ENCODE results near the gene SNRPE. TPM values are rescaled to one million over a fixed set of nuclear protein-coding genes. Genes with fewer than 3 reads are reported as not detected.
A peak's percentile ranks its signal among the peaks of the same experiment; 100 is the strongest.

Gene SNRPE
- total RNA-seq, 1 experiment from 2014 or later = 224 TPM

DNA sequence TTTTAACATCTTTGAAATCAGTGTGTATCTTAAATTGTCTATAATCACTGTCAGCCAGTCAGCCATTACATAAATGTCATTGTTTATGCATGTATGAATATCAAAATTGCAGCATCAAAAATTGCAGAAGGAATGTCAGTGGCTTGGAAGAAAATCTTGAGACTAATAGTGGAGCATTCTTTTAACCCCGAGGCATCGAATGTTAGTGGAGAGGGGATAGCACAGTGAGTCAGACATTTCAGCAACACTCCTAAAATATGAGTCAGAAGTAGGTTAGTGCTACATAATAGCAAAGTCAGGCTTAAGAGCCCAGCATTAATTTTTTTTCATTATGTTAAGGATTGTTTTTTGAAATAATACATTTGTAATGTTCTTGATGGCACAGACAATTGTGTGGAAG, 45.5 kb downstream of the SNRPE start:
- Mint-ChIP-seq H3K9me3 (ENCODE audit: low read depth, unreplicated experiment) (no peaks in the 10 kb centered on the region), H3K36me3 (ENCODE audit: insufficient read depth, unreplicated experiment) (no peaks in the 10 kb centered on the region), H3K4me1 (ENCODE audit: low read depth, unreplicated experiment) (peaks cover 29% of the 10 kb centered on the region), H3K27ac (ENCODE audit: unreplicated experiment) (no peak overlapping the region), H3K27me3 (ENCODE audit: unreplicated experiment) (no peaks in the 10 kb centered on the region), H3K4me3 (ENCODE audit: low read depth, unreplicated experiment) (no peak overlapping the region)
- intact Hi-C loops (cut with micrococcal nuclease; ENCODE audit: unreplicated experiment) = loop anchor here (1.0 kb wide), 1 partner anchor 220 kb away; no protein-coding TSS in a partner anchor
- no TSS peak for BruUV-seq (replicated peaks)
- DNase-seq = peak; percentile 31
- TF ChIP-seq, protein P1, sequence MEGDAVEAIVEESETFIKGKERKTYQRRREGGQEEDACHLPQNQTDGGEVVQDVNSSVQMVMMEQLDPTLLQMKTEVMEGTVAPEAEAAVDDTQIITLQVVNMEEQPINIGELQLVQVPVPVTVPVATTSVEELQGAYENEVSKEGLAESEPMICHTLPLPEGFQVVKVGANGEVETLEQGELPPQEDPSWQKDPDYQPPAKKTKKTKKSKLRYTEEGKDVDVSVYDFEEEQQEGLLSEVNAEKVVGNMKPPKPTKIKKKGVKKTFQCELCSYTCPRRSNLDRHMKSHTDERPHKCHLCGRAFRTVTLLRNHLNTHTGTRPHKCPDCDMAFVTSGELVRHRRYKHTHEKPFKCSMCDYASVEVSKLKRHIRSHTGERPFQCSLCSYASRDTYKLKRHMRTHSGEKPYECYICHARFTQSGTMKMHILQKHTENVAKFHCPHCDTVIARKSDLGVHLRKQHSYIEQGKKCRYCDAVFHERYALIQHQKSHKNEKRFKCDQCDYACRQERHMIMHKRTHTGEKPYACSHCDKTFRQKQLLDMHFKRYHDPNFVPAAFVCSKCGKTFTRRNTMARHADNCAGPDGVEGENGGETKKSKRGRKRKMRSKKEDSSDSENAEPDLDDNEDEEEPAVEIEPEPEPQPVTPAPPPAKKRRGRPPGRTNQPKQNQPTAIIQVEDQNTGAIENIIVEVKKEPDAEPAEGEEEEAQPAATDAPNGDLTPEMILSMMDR (IDR thresholded peaks at IDR 0.05; ENCODE audit: unreplicated experiment) = no peak
- CTCF ChIA-PET = no interaction called here

DNA sequence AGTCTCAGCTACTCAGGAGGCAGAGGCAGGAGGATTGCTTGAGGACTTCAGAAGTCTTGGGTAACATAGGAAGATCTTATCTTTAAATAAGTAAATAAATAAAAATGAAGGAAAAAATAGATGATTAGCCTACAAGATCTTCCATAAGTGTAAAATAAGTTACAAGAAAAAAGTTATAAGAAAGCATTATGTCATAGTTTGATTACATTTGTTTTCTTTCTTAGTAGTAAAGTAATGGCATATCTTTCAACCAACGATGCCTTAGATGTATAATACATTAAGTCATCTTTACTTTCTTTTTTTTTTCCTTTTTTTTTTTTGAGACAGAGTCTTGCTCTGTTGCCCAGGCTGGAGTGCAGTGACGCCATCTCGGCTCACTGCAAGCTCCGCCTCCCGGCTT, 46.5 kb downstream of the SNRPE start:
- Mint-ChIP-seq H3K27ac (ENCODE audit: unreplicated experiment) (no peak overlapping the region), H3K4me3 (ENCODE audit: low read depth, unreplicated experiment) (no peak overlapping the region), H3K4me1 (ENCODE audit: low read depth, unreplicated experiment) (peaks cover 29% of the 10 kb centered on the region), H3K27me3 (ENCODE audit: unreplicated experiment) (no peaks in the 10 kb centered on the region), H3K36me3 (ENCODE audit: insufficient read depth, unreplicated experiment) (no peaks in the 10 kb centered on the region), H3K9me3 (ENCODE audit: low read depth, unreplicated experiment) (no peaks in the 10 kb centered on the region)
- BruUV-seq (replicated peaks) = no TSS peak
- intact Hi-C loops (cut with micrococcal nuclease; ENCODE audit: unreplicated experiment) = no loop called here
- DNase-seq = no peak
- CTCF ChIA-PET = interaction anchor here (0.7 kb wide), 1 partner anchor 223 kb away, joined by 3 read pairs; no protein-coding TSS in a partner anchor
- TF ChIP-seq, protein P1 (IDR thresholded peaks at IDR 0.05; ENCODE audit: unreplicated experiment) = no peak

- intact Hi-C loops (cut with micrococcal nuclease; ENCODE audit: unreplicated experiment) = no loop called here
- DNase-seq = no peak
- Mint-ChIP-seq H3K4me3 (ENCODE audit: low read depth, unreplicated experiment) (no peak overlapping the region), H3K9me3 (ENCODE audit: low read depth, unreplicated experiment) (peaks cover 7% of the 10 kb centered on the region), H3K4me1 (ENCODE audit: low read depth, unreplicated experiment) (peaks cover 13% of the 10 kb centered on the region), H3K27ac (ENCODE audit: unreplicated experiment) (no peak overlapping the region), H3K36me3 (ENCODE audit: insufficient read depth, unreplicated experiment) (no peaks in the 10 kb centered on the region), H3K27me3 (ENCODE audit: unreplicated experiment) (no peaks in the 10 kb centered on the region)
- CTCF ChIA-PET = no interaction called here
- TF ChIP-seq, protein P1 (IDR thresholded peaks at IDR 0.05; ENCODE audit: unreplicated experiment) = no peak
- BruUV-seq (replicated peaks) = no TSS peak
These were observed 50.4 kb downstream of the SNRPE start for GRCh38 chr1:203911806-203912205.

- Mint-ChIP-seq H3K27ac (ENCODE audit: unreplicated experiment) (no peak overlapping the region), H3K36me3 (ENCODE audit: insufficient read depth, unreplicated experiment) (no peaks in the 10 kb centered on the region), H3K4me1 (ENCODE audit: low read depth, unreplicated experiment) (no peaks in the 10 kb centered on the region), H3K9me3 (ENCODE audit: low read depth, unreplicated experiment) (peaks cover 7% of the 10 kb centered on the region), H3K4me3 (ENCODE audit: low read depth, unreplicated experiment) (no peak overlapping the region), H3K27me3 (ENCODE audit: unreplicated experiment) (no peaks in the 10 kb centered on the region)
- intact Hi-C loops (cut with micrococcal nuclease; ENCODE audit: unreplicated experiment) = no loop called here
- no peak for DNase-seq
- CTCF ChIA-PET = interaction anchor here (0.6 kb wide), 1 partner anchor 380 kb away, joined by 4 read pairs; no protein-coding TSS in a partner anchor
- BruUV-seq (replicated peaks) = no TSS peak
- TF ChIP-seq, protein P1 (IDR thresholded peaks at IDR 0.05; ENCODE audit: unreplicated experiment) = no peak
These were observed 51.7 kb downstream of the SNRPE start for GRCh38 chr1:203913073-203913521.
